ENCODE measurements around the gene WDFY4.

GRCh38 chr10:48700493-48700892, 15.8 kb downstream of the WDFY4 start:
- TF ChIP-seq, protein P1, sequence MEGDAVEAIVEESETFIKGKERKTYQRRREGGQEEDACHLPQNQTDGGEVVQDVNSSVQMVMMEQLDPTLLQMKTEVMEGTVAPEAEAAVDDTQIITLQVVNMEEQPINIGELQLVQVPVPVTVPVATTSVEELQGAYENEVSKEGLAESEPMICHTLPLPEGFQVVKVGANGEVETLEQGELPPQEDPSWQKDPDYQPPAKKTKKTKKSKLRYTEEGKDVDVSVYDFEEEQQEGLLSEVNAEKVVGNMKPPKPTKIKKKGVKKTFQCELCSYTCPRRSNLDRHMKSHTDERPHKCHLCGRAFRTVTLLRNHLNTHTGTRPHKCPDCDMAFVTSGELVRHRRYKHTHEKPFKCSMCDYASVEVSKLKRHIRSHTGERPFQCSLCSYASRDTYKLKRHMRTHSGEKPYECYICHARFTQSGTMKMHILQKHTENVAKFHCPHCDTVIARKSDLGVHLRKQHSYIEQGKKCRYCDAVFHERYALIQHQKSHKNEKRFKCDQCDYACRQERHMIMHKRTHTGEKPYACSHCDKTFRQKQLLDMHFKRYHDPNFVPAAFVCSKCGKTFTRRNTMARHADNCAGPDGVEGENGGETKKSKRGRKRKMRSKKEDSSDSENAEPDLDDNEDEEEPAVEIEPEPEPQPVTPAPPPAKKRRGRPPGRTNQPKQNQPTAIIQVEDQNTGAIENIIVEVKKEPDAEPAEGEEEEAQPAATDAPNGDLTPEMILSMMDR (IDR thresholded peaks at IDR 0.05), result no peak
- TF ChIP-seq EP300 (IDR thresholded peaks at IDR 0.05; ENCODE audit: low read depth) (no peak), POLR2A (IDR thresholded peaks at IDR 0.05) (no peak)
